GM20431 (cell line): ENCODE measurements around the gene EEF2KMT.
"Not testable (repeated sequence)": the region's sequence is repeated elsewhere in the genome, so short reads cannot be mapped to it uniquely, and the experiment has no call there.

Experiments
- in situ Hi-C: fragments of 300-500 bp; cut with MseI, MboI; formaldehyde crosslinking; loops from one replicate; pipeline ENCODE4 v1.15.0; 2020; ENCODE audit warnings: low sequenced_read_pairs; ENCODE audit not compliant: unreplicated experiment

Gene EEF2KMT, protein sequence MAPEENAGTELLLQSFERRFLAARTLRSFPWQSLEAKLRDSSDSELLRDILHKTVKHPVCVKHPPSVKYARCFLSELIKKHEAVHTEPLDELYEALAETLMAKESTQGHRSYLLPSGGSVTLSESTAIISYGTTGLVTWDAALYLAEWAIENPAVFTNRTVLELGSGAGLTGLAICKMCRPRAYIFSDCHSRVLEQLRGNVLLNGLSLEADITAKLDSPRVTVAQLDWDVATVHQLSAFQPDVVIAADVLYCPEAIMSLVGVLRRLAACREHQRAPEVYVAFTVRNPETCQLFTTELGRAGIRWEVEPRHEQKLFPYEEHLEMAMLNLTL

DNA sequence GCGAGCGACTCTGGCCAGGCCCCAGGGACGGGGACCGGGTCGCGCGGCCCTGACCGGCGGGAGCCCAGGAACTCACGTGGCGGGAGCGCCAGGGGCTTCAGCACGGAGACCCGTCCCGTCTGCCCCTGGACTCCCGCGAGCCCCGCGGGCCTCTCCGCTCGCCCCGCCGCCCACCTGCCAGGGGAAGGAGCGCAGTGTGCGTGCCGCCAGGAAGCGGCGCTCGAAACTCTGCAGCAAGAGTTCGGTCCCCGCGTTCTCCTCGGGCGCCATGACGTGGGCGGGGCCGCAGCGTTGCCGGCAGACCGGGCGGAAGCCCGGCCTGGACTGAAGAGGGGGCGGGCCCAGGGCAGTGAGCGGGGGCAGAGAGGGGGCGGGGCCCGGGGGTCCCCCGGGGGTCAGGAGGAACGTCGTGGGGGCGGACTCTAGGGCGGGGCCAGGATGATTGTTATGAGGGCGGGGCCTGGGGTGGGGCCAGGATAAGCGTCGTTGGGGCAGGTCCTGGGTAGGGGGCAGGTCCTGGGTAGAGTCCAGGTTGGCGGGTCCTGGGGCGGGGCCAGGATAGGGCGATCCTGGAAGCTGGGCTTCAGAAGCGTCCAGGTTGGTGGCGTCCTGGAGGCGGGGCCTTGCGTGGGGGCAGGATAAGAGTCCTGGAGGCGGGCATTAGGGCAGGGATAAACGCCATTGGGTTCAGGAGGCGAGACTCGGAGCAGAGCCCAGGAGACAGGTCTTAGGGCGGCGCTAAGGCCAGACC is at the start of gene EEF2KMT:
Gene EEF2KMT, minus strand, starts transcription at position 326 of the 751 bp plus-strand sequence. Its CDS starts 56 bp downstream, at position 270.
- in situ Hi-C loops: not testable (repeated sequence)

DNA sequence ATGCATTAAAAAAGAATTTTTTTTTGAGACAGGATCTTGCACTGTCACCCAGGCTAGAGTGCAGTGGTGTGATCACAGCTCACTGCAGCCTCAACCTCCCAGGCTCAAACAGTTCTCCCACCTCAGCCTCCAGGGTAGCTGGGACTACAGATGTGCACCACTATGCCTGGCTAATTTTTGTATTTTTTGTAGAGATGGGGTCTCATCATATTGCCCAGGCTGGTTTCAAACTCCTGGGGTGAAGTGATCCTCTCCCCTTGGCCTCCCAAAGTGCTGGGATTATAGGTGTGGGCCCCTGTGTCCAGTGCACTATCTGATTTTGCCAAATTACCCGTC is 47.0 kb upstream of the EEF2KMT start:
- in situ Hi-C loops: not testable (repeated sequence)

DNA sequence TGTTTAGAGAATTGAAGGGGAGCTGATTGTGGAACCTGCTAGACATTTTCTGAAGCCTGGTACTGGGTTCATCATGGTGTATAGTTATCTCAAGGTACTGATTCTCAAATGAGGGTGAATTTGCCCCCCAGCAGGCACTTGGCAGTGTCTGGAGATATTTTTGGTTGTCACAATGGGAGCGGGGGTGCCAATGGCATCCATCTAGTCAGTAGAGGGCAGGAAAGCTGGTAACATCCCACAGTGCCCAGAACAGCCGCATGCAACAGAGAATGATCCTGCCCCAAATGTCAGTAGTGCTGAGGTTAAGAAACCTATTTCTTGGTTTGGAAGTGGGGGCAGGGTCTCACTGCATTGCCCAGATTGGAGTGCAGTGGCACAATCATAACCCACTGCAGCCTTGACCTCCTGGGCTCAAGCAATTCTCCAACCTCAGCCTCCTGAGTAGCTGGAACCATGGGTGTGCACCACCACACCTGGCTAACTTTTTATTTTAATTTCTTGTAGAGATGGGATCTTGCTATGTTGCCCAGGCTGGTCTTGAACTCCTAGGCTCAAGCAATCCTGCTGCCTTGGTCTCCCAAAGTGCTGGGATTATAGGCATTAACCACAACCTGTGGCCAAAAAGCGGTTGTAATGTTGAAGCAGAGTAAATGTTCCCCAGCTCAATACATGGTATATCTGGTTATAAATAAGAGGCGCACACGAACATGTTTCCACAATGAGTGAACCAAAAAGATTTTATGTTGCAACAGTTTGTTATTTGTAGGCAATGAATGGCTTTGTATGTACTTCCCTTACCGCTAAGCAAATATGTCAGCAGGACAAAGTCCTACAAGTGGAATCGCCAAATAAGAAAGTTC is 46.4 kb upstream of the EEF2KMT start:
- in situ Hi-C loops: no loop called here

DNA sequence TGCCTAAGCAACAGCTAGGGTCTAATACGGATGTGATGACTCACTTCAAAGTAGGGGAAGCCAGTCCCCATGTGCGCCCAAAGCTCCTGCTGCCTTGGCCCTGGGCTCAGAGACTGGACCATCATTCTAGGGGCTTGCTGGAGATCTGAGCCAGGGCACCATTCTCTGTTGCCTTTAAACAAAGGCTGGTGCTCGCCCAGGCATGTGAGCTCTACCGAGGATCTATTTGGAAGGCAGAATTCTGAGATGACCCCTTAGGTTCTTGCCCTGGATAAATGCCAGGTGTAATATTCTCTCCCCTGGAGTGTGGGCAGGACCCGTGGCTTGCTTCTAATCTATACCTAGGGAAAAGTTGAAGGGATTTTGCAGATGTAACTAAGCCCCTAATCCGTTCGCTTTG is 42.6 kb upstream of the EEF2KMT start:
- in situ Hi-C loops: not testable (repeated sequence)

DNA sequence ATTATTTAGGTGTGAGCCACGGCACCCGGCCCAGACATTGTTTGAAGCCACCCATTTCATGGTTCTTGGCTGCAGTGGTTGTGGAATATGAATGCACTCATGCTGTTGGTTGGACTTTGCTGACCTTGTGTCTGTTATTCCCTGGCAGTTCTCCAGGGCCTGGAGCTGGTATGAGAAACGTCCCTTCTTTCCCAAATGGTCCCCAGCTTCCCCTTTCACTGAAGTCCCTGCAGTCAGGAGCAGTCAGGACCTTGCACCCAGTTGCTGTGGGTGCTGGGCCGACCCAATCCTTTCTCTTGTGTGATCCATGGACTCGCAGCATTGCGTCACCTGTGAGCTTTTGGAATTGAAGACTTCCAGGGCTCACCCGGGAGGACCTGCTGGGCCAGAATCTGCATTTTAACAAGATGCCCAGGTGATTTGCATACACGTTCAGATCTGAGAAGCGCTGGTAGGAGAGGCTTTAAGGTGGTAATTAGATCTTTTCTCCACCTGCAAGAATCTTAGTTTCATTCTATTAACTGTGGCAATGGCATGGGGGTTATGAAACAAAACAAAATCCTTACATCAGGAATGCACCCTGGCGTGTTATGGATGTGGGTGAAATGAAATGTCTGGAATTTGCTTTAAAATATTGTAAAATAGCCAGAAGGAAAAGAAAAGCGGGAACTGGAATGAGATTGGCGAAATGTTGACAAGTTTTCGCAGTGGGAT is 37.3 kb upstream of the EEF2KMT start:
- in situ Hi-C loops: not testable (repeated sequence)

DNA sequence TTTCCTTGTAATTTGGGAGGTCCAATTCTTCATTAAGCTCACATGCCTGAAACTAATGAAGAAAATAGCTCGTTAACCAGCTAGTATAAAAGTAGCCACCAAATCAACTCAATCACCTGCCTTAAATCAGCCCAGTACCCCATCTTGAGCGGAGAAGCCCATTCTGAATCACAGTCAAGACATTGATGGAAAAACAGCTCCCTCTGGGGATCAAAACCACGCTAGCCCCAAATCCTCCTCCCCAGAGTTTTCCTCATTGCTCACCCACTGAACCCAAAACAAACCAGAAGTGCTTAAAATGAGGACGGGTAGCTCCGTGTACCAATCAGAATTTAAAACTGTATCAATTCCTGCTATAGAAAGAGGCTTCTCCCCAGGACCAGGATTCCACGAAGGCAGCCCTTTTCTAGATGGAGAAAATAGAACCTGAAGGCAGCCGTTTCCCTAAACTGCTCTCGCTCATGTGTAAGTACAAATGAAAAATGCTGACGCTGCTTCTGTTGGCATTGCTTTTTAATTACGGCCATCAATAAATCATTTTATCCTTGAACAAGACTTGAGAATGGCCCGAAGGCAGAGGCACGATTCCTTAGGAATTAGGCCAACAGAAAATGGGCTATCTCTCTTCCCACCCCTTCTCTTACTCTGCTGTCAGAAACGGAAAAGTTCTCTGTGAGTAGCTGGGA is 35.5 kb upstream of the EEF2KMT start:
- in situ Hi-C loops: not testable (repeated sequence)

DNA sequence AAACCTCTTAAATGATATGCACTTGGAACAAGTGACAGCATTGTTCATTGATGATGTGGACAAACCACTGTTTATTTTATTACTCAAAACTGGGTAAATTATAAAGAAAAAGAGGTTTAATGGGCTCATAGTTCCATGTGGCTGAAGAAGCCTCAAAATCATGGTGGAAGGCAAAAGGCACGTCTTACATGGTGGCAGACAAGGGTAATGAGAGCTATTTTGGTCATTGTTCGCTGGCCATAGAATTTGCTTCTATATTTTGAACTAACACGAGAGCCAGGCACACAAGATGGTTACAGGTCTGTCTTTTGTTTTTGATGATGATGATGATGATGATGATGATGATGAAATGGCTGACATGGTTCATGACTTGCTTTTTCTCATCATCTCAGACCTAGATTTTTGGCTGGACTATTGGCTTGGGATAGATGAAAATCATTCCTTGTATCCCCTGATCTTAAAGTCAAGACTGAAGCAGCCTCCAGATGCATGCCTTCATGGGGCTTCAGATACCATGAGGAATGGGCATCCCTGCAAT is 33.9 kb upstream of the EEF2KMT start:
- in situ Hi-C loops: not testable (repeated sequence)

DNA sequence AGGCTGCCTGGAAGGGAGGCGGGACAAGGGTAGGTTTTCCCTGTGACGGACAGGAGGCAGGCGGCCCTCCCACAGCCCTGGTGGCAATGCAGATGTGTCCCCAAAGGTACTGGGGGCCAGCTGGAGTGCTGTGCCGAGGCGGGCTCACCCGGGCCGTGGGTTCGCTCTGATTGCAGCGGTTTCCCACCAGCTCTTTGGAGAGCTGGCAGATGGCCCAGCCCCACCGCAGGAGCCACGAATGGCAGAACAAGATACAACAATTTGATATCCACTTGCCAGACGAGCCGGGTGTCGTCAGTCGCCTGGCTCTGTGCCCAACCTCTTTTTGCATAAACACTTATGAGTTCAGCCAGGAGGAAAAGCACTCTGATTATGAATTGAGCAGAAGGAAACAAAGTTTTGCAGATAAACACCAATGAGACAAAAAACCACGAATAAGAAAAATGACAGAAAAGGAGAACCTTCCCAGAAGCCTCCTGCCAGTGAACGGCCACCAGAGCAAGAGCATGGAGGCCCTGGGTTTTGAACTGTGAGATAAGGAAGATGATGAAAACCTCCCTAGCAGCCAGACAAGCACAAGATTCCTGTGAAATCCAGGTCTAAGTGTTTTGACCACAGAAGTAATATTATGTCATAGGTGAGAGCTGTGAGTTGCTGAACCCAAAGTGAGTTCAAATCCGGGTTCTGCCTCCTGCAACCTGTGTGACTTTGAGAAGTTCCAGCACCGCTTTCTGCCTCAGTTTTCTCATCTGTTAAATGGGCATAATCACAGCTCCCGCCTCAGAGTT is 19.9 kb upstream of the EEF2KMT start:
- in situ Hi-C loops: not testable (repeated sequence)

DNA sequence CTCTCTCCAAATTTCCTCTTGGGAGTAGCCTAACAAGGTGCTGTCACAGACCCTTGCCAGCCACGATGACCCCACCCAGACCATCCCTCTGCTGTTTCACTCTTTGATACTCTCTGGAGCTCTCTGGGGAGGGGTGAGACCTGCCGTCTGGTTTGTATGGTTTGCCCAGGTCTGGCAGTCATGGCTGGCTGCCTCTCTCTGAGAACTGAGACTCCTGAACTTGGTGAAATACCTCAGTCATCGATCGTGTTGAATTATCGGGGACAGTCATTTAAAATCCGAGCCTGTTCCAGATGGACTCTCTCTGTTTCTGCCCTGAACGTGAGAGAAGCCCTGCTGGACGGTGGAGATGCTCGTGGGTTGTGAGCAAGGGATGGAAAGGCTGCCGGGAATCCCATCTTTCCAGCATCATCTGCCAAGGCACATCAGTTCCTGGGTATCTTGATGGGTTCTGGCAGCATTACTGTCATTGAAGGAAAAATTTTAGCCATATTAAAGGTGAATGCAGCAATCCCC is 19.2 kb upstream of the EEF2KMT start:
- in situ Hi-C loops: not testable (repeated sequence)

DNA sequence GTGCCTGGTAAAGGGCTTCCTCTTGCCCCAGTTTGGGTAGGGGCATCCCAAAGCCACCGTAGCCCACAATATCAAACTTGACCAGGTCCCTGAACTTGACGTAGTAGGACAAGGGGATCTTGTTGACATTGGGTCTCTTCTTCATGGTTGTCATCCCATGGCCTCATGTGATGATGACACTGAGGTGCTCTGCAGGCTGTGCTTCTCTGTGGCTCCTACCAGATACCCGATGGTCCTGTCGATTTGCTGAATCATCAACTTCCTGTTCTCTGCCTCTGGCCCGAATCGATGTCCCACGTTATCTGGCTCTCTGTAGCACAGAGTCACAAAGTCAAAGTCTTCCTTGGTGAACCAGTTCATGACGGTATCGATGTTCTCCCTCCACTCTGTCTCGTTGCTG is 13.3 kb upstream of the EEF2KMT start:
- in situ Hi-C loops: not testable (repeated sequence)

DNA sequence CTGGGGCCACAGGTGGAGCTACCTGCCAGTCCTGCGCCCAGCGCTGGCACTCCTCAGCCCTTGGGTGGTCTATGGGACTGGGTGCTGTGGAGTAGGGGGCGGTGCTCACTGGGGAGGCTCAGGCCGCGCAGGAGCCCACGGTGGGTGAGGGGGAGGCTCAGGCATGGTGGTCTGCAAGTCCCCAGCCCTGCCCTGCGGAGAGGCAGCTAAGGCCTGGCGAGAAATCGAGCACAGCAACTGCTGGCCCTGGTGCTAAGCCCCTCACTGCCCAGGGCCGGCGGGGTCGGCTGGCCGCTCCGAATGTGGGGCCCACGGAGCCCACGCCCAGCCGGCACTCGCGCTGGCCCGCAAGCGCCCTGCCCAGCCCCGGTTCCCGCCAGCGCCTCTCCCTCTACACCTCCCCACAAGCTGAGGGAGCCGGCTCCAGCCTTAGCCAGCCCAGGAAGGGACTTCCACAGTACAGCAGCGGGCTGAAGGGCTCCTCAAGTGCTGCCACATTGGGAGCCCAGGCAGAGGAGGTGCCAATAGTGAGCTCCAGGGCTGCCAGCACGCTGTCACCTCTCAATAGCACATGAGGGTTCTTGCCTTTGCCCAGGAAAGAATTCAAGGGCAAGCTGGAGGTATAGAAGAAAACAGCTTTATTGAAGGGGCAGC is 11.0 kb upstream of the EEF2KMT start:
- in situ Hi-C loops: no loop called here

DNA sequence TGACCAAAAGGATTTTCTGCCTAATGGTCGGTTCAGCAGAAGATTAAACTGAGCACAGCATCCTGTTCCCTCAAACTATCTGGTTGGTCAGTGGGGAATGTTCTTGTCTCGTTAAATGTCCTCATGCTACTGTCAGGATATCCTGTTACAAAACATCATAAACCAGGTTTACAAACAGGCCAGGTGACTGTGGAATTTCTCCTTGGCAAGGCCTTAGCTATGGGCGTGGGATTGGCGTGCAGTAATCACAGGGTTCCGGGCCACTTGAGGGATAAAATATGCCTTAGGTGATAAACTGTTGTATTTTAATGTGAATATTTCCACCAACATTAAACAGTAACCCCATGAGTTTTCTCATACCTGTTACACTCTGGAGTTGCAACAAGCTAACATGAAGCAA is 7.4 kb upstream of the EEF2KMT start:
- in situ Hi-C loops: not testable (repeated sequence)

DNA sequence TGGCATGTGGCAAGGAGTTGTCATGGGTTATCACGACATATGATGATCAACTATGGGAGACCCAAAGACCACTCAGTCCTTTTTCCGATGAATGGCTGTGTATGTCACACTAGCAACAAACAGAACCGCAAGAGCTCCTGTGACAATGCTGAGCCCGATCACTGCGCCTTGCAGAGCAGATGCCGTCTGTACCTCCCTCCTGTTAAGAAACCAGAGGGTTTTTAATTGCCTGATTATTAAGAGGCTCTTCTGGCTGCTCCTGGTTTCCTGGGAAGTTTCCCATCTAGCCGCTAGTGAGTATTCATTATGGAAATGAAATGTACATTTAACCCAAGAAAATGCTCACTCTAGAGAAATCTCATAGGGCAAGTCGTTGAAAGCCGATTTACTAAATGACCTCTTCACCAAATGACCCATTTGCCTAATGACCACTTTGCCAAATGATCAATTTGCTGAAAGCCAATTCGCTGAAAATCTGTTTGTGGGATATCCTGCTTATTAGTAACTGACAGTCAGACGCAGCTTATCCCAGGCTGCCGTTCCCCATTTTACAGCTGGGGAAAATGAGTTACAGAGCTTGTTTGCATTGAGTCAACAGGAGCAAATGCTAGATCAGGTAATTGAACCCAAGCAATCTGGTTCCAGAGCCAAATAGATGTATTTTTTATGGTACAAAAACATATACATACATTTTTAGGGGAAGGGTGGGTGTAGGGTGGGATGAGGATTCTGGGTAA is 5.9 kb upstream of the EEF2KMT start:
- in situ Hi-C loops: not testable (repeated sequence)

DNA sequence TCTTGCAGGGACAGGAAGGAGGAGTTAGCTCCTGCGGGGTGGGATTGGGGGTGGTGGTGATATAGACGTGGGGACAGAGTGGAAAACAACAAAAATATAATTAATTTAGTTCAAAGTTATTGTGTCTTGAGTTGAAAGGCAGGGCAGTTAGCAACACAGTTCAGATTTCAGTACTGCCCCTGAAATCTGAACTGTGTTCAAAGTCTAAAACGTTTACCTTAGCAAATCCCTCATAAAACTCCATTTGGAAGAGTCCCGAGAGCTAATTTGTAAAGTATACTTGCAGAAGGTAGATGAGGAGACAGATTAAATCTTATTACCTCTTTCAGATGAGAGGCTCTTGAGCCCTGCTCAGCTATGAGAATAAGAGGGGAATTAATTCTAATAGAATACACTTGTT is 1.6 kb upstream of the EEF2KMT start:
- in situ Hi-C loops: not testable (repeated sequence)

DNA sequence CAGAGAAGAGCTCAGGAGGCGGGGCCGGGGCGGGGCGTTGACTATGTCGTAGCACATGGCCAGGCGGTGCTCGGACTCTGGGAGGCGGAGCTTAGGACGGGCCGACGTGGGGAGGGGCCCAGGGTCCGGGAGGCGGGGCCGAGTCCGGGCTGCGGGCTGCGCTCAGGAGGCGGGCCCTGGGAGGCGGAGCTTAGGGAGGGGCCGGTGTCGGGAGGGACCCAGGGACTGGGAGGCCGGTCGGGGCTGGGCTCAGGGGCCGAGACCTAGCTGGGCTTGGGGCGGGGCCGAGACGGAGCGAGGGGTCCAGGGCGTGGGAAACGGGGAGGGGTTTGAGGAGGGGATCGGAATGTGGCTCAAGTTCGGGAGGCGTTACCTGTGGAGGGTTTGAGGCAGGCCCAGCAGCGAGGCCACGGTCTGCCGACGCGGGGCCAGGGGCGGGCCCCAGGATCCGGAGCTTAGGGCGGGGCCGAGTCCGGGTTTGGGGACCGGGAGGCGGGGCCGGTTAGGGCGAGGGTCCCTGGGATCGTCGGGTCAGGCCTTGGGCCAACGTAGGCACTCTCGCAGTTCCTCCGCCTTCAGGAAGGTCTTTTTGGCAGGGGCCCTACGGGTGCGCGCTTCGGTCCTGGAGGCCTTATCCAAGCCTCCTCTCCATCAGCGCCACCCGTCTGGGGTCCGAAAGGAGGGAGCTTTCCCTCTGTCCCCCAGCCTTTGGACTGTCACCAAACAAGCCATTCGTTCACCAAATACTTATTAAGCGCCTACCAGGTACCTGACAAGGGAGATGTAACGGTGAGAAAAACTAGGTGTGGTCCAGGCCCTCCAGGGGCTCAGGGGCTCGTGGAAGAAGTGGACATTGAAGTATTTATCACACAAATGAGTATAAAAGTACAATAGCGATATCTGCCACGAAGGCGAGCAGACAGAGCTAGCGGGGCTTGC is 895 bp upstream of the EEF2KMT start:
- in situ Hi-C loops: not testable (repeated sequence)

DNA sequence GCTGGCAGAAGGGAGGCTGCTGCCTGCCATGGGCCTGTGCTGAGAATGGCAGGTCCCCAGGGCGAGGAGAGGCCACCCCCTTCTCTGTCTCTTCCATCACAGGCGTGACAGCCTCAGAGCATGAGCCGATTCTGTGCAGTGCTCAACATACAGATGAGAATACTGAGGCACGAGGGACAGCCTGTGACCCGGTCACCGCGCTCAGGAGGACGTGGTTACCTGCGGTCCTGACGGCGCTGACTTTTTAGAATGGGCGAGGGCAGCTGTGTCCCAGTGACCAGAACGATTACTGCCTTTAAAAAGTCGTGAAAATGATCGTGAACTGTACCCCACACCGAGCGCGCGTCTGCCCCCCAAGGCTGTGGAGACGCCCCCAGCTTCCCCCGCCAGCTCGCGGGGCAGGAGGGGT is 530 bp downstream of the EEF2KMT start:
- in situ Hi-C loops: not testable (repeated sequence)
